ENCODE results near the gene WDR70.
"Not testable (repeated sequence)": the region's sequence is repeated elsewhere in the genome, so short reads cannot be mapped to it uniquely, and the experiment has no call there.

Gene WDR70

DNA sequence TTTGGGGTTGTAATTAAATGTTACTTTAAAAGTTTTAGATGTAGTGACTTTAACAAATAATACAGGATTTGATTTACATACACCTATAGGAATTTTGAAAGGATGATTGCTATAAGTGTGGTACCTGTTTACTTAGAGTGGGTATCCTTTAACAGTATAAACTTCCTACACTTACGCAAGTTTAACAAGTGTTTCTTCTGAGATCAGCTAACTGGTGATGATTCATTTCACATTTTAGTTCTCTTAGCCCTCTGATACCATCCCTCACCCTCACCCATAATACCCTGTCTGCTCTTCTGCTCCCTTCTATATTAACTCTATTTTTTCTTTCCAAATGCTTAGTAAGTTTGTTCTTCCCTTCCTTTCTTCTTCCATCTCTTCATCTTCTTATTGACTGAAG lies 262.8 kb downstream of the WDR70 start:
- DNase-seq (ENCODE audit: low spot score), result no peak

- no peak for DNase-seq (ENCODE audit: low spot score)
These were observed 266.6 kb downstream of the WDR70 start for GRCh38 chr5:37645707-37646106.

DNA sequence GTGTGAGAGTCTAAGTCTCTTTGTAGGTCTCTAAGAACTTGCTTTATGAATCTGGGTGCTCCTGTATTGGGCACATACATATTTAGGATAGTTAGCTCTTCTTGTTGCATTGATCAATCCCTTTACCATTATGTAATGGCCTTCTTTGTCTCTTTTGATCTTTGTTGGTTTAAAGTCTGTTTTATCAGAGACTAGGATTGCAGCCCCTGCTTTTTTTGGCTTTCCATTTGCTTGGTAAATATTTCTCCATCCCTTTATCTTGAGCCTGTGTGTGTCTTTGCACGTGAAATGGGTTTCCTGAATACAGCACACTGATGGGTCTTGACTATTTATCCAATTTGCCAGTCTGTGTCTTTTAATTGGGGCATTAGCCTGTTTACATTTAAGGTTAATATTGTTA lies 275.4 kb downstream of the WDR70 start:
- not testable (repeated sequence) for DNase-seq (ENCODE audit: low spot score)

- DNase-seq (ENCODE audit: low spot score), result no peak
These were observed 277.9 kb downstream of the WDR70 start for GRCh38 chr5:37657046-37657445.

DNA sequence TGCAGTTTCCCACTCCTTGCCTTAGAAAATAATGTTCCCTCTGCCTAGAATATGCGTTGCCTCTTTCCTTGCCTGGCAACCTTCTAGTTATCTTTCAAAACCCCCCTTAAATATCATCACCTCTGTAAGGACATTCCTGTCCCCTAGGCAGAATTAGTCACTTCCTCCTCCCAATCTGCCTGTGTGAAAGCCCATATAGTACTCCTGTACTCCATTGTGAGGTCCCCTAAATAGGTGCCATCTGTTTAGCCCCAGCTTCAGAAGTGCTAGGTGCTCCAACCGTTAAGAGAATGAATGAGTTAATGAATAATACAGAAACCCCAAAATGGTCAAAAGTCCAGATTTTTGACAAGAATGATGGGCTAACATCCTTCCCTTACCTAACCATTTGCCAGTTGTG lies 279.3 kb downstream of the WDR70 start:
- peak; percentile 5 for DNase-seq (ENCODE audit: low spot score)

GRCh38 chr5:37660319-37660718 lies 281.2 kb downstream of the WDR70 start:
- no peak for DNase-seq (ENCODE audit: low spot score)

GRCh38 chr5:37661227-37661920 lies 282.3 kb downstream of the WDR70 start:
- no peak for DNase-seq (ENCODE audit: low spot score)

DNA sequence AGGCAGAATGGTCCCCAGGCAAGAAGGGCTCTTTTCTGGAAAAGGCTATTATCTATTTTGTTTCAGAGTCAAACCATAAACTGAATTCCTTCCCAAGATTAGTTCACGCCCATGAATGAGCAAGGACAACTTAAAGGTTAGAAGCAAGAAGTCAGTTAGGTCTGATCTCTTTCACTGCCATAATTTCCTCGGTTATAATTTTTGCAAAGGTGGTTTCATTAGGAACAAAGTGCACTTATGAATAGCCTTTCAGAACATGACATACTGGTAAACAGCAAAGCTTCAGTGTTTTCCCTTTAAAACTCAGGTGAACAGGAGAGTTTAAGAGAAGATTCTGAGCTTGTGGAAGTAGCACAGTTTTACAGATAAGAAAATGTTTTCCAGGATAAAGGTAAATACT lies 282.8 kb downstream of the WDR70 start:
- DNase-seq (ENCODE audit: low spot score), result no peak

DNA sequence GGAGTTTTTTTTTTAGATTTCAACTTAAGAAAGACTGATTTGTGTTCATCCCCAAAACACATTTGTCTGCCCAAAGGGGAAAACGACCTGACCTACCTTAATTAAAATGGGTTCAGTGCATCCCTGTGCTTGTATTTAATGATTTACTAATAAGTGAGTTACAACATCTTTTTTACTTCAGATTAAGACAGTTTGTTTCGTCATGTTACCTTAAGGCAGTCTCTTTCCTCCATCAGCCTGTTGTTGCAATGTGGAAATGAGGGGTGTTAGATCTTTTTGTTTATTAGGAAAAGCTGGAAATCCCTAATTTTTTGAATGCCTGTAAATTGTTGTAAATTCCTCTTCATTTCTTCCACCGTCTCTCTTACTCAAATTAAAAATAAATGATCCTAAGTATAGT lies 283.2 kb downstream of the WDR70 start:
- DNase-seq (ENCODE audit: low spot score), result no peak

DNA sequence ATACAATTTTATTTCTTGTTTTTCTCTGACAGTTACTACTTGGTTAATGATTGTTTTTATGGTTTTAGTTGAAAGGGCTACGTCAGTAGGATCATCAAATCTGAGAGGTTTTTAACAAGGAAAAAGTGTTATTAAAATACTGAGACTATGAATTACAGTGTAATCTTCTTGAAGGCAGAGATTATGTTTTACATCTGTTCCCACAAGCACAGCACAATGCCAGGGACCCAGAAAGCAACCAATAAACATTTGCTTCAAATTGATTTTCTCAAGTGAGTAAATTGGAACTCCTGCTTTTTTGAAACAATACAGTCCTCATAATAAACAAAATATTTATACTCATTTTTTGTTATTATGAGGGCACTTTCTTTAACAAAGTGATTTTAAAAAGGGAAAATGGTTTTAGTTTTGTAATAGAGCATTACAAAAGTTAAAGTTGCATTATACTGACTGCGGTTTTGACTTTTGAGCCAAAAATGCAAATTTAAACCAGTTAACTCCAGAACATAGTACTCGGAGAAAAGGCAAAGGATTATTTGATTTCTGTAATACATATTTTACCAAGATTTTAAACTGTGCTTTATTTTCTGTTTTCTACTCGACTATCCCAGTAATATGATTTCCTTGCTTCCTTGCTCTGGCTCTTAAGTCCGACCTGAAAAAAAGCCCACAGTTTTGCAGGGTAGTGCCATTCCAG lies 283.8 kb downstream of the WDR70 start:
- no peak for DNase-seq (ENCODE audit: low spot score)

- DNase-seq (ENCODE audit: low spot score), result no peak
These were observed 284.4 kb downstream of the WDR70 start for GRCh38 chr5:37663538-37663937.

- DNase-seq (ENCODE audit: low spot score), result no peak
These were observed 285.4 kb downstream of the WDR70 start for GRCh38 chr5:37664551-37664950.

DNA sequence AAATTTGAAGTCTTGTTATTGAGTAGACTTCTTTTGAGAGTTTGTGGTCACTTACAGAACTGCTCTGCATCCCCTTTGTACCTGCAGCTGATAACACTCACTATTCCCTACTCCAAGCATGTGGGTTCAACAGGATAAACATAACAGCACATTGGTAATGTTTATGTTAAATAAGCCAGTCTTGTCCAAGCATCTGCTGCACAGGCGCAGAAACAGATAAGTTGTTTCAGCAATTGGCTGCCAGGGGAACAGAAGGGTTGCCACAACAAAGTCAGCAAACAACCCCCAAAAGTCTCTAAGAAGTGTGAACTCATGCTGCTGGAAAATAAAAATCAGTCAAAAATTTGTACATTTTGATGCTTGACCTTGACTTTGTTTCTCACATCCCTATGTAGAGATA lies 286.2 kb downstream of the WDR70 start:
- no peak for DNase-seq (ENCODE audit: low spot score)

- no peak for DNase-seq (ENCODE audit: low spot score)
These were observed 286.8 kb downstream of the WDR70 start for GRCh38 chr5:37665889-37666288.

GRCh38 chr5:37667430-37667829 lies 288.3 kb downstream of the WDR70 start:
- no peak for DNase-seq (ENCODE audit: low spot score)

- DNase-seq (ENCODE audit: low spot score), result no peak
These were observed 288.7 kb downstream of the WDR70 start for GRCh38 chr5:37667846-37668245.

DNA sequence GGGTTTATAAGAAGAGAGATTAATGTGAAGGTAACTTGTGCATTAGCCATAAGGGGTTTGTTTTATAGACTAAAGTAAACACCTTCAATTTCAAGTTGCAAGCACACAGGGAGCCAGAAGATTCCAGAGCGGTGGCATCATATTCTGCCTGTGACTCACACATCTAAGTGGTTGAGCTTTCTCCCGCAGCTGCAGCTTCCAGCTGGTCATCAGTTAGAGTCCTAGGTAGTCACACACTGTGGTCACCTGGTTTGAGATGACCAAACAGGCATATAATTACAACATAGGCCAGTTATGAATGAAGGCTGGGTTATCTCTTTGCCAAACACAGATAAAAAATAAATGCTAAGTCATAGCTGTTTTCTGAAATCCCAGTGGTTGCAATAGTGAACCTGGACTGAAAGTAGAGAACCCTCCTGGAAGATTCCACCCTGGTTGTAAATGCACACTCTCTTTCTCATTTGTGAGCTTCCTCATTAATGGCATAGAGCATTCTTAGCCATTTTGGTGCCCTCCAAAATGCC lies 289.5 kb downstream of the WDR70 start:
- peak; percentile 73 for DNase-seq (ENCODE audit: low spot score)

GRCh38 chr5:37672118-37672588 lies 293.0 kb downstream of the WDR70 start:
- not testable (repeated sequence) for DNase-seq (ENCODE audit: low spot score)

GRCh38 chr5:37674361-37674760 lies 295.2 kb downstream of the WDR70 start:
- not testable (repeated sequence) for DNase-seq (ENCODE audit: low spot score)

- not testable (repeated sequence) for DNase-seq (ENCODE audit: low spot score)
These were observed 300.2 kb downstream of the WDR70 start for GRCh38 chr5:37679326-37679725.

- DNase-seq (ENCODE audit: low spot score), result not testable (repeated sequence)
These were observed 300.8 kb downstream of the WDR70 start for GRCh38 chr5:37679903-37680302.

DNA sequence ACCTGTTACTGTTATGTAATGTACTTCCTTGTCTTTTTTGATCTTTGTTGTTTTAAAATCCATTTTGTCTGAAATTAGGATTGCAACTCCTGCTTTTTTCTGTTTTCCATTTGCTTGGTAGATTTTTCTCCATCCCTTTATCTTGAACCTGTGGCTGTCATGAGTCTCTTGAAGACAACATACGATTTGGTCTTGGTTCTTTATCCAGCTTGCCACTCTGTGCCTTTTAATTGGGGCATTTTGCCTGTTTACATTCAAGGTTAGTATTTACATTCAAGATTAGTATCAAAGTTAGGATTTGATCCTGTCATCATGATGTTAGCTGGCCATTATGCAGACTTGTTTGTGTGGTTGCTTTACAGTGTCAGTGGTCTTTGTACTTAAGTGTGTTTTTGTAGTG lies 304.0 kb downstream of the WDR70 start:
- no peak for DNase-seq (ENCODE audit: low spot score)

GRCh38 chr5:37685211-37685610 lies 306.1 kb downstream of the WDR70 start:
- DNase-seq (ENCODE audit: low spot score), result no peak

All from hepatic stellate cell (primary cell).